HT-29 (cell line): ENCODE data around the gene TMEM79. TPM values are rescaled to one million over a fixed set of nuclear protein-coding genes. Genes with fewer than 3 reads are reported as not detected.
A peak's percentile ranks its signal among the peaks of the same experiment; 100 is the strongest.

Experiments used
- DNase-seq: peaks from one replicate; pipeline ENCODE4 v3.0.0-alpha.2; 2015; ENCODE audit warnings: low spot score
- total RNA-seq: library from RNA; depleted of rRNA; stranded (reverse); fragments of >200 nt; shearing (Covaris generic); gene quantifications from 2 replicates; pipeline ENCODE4 v1.2.3, GENCODE V29; 2014

Gene TMEM79
- total RNA-seq, 1 experiment from 2014 or later = 5.6 TPM

- no peak for DNase-seq
These were observed 21.5 kb upstream of the TMEM79 start for GRCh38 chr1:156262461-156263287.

DNA sequence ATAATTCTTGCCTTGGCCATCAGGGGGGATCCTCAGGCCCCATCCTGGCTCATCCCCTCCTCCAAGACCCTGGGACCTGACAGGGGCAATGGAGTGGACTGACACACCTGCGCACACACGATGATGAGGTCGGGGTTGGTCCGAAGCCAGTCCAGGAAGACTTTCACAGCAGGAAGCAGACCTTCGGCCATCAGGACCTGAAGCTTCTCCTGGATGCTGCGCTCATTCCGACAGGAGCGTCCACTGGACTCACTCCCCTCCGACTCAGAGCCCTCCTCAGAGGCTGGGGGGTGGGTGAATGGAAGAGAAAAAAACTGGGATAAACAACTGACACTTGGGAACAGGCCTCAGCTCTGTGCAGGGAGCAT lies 20.9 kb upstream of the TMEM79 start:
- DNase-seq = no peak

- no peak for DNase-seq
These were observed 18.1 kb upstream of the TMEM79 start for GRCh38 chr1:156266051-156266450.

GRCh38 chr1:156268336-156268735 lies 15.8 kb upstream of the TMEM79 start:
- no peak for DNase-seq

GRCh38 chr1:156270314-156270713 lies 13.8 kb upstream of the TMEM79 start:
- no peak for DNase-seq

DNA sequence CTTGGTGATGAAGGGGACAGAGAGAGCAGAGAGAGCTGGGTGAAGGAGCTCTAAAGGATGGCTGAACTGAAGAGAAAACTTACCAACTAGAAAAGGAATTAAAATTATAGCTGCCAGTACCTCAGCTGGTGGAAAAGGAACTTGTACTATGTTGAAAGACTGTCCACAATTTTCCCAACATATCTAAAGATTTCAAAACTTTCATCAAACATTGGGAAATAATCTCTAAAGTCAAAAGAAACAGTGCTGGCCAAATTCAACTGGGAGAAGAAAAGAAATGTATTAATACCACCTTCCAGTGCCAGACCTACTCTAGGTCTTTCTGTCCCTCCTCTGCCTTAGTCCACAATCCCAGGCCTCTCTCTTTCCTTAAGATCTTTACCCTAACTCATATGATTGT lies 7.6 kb upstream of the TMEM79 start:
- no peak for DNase-seq

DNA sequence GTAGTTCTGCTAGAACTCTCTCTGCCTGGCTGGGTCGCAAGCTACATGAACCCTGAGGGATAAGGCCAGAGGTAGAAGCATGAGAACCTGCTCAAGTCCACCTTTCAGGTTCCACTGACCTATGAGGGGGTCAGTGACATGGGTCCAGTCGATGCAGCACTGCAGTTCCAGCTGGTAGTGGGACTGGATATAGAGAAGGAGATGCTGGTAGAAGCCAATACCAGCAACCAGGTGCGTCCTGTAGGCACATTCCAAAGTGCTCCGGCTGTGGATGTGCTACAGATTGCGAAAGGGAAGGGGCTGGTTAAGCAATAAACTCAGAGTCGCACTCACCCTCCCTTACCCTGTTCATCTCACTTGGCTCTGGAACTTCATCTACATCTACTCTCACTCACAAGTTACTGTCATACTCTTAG lies 7.2 kb upstream of the TMEM79 start:
- no peak for DNase-seq

DNA sequence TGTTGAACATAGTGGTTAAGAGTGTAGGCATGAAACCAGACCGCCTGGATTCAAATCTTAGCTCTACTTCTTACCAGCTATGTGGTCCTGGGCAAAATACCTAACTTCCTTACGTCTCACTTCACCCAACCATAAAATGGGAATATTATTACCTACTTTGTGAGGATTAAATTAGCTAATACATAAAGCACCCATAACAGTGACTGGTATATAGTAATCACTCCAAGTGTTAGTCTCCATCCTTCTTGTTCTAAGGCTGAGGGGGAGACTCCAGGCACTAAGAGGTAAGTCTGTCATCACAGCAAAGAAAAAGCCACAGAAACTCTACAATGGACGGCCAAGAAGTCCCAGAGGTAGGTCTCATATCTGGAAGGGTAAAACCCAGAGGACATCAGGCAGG lies 4.3 kb upstream of the TMEM79 start:
- no peak for DNase-seq

GRCh38 chr1:156281281-156281680 lies 2.8 kb upstream of the TMEM79 start:
- DNase-seq = no peak

GRCh38 chr1:156281693-156282478 lies 2.2 kb upstream of the TMEM79 start:
- DNase-seq = peak; percentile 77

- peak; percentile 97 for DNase-seq
These were observed 1.5 kb upstream of the TMEM79 start, which contains the start of gene SMG5 for GRCh38 chr1:156282479-156283222. SMG5 (minus strand) TSS chr1:156282825; CDS start chr1:156282680, 145 bp downstream.

DNA sequence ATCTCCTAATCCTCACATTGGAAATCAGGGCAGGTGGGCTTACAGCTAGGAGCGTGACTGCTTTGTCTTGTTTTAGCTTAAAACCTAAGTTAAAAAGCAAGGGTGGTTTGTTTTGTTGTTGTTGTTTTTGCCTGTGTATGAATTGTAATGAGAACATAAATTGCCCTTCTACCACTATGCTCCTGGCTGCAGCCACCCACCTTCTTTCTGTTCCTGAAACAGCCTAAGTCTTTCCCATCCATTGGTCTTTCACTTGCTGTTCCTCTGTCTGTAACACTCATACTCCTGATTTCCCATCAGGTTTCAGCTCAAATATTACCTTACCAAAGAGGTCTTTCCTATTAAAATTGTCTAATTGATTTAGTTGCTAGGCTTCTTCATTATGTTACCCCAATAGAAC lies 604 bp upstream of the TMEM79 start:
- DNase-seq = peak; percentile 18

DNA sequence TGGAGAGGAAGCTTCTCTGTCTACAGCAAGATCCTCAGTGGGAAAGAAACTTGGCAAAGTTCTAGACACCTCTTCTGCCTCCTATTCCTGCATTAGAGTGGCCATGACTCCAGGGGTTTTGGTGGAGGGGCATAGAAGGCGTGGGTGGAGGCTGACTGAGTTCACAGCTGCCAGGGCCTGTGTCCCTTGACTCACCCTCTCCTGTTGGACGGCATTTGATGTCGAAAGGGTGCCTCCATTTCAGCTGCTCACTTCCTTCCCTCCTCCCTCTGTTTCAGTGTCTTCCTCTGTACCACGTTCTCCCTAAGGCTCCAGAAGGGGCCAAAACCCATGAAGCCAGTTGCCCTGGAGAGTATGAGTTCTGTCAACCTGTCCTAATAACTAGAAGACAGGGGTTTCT lies 632 bp downstream of the TMEM79 start:
- no peak for DNase-seq

DNA sequence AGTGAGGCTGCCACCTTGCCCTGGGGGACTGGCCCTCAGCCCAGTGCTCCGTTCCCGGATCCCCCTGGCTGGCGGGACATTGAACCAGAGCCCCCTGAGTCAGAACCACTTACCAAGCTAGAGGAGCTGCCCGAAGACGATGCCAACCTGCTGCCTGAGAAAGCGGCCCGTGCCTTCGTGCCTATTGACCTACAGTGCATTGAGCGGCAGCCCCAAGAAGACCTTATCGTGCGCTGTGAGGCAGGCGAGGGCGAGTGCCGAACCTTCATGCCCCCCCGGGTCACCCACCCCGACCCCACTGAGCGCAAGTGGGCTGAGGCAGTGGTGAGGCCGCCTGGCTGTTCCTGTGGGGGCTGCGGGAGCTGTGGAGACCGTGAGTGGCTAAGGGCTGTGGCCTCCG lies 1.3 kb downstream of the TMEM79 start:
- DNase-seq = no peak

DNA sequence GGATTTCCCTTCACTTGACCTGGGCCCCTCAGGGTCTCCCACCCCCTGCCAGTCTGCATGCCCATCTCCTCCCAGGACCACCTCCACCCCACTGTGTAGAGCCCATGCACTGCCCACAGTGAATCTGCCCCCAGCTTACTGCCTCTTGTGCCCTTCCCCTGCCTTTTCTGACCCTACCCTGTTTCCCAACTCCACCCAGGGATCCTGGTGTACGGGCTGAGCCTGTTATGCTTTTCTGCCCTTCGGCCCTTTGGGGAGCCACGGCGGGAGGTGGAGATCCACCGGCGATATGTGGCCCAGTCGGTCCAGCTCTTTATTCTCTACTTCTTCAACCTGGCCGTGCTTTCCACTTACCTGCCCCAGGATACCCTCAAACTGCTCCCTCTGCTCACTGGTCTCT lies 1.9 kb downstream of the TMEM79 start:
- no peak for DNase-seq

GRCh38 chr1:156289857-156290256 lies 5.7 kb downstream of the TMEM79 start:
- DNase-seq = no peak

DNA sequence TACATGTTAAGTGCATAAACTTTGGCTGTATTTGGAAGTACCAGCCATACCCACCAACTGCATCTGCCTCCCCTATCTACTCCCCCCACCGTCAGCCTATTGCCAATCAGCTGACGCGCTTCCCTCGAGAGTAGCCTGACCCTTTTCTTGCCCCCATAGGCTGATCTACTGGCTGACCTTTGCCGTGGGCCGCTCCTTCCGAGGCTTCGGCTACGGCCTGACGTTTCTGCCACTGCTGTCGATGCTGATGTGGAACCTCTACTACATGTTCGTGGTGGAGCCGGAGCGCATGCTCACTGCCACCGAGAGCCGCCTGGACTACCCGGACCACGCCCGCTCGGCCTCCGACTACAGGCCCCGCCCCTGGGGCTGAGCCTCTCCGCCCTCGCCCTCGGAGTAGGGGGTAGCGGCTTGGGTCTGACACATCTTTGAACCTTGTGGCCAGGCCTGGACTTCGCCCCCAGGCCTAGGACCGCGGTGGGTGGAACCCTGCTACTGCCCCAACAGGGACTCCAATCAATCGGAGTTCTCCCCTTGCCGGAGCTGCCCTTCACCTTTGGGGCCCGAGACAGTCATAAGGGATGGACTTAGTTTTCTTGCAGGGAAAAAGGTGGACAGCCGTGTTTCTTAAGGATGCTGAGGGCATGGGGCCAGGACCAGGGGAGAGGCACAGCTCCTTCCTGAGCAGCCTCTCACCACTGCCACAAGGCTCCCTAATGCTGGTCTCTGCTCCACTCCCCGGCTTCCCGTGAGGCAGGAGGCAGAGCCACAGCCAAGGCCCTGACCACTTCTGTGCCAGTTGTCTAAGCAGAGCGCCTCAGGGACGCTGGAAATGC lies 7.3 kb downstream of the TMEM79 start:
- peak; percentile 78 for DNase-seq

DNA sequence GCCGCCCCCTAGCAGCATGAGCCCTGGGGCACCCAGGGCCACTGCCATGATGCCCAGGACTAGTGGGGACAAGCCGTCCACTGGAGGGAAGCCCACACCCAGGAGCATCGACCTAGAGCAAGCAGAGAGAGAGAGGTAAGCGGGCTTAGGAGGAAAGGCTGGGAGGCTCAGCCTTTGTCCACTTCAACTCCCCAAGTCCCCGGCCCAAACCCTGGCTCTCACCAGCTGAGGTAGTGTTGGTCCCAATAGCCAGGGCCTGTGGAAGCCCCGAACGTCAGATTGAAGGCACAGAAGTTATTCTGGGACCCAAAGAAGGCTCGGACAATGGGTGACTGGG lies 8.9 kb downstream of the TMEM79 start:
- no peak for DNase-seq

DNA sequence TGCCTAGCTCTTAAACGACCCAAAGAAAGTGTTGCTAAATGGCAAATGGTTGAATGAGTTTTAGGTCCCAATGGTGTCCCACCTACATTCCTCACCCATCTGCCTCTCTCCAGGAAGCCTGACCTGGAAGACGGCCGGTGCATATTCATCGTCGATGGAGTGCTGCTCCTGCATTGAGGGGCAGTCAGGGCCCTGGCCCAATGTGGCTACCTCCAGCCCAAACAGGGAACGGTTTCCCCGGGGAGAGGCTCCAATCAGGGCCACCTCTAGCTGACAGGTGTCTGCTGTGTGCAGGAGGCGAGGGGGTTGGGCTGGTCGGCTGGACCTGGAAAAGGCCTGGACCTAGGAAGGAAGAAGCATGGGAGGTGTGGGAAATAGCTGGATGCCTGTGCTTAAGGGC lies 9.8 kb downstream of the TMEM79 start:
- DNase-seq = no peak

DNA sequence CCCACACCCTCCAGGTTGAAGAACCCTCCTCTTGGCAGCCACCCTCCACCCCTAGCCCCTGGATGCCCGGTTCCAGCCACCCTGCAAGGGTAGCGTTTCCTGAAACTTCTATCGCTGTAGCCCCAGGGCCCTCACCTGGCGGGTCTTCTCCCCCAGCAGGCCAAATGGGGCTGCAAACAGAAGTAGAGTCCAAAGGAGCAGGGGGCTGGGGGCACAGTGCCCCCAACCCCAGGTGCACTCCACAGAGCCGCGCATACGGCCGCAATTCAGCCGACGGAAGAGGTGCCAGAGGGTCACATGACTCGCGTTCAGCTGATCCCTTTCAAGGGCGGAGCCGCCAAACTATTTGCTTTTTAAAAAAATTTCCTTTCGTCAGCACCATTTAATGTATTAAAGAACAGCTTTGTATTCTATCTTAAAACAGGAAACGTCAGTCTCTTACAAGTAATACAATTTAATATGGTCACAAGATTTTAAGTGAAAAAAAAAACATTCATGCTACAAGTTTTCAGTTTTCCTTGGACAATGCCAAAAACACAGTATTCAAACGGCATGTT lies 11.3 kb downstream of the TMEM79 start, which contains the start of gene GLMP:
GLMP (minus strand) TSS at position 289 of the 557 bp plus-strand sequence; CDS start at position 255, 34 bp downstream.
- peak; percentile 58 for DNase-seq

- DNase-seq = no peak
These were observed 14.8 kb downstream of the TMEM79 start, which contains the start of gene VHLL for GRCh38 chr1:156298852-156299357. VHLL (minus strand) TSS chr1:156299307; CDS start chr1:156299189, 118 bp downstream.
